ENCODE measurements around the gene MIPOL1. TPM values are rescaled to one million over a fixed set of nuclear protein-coding genes. Genes with fewer than 3 reads are reported as not detected.

MIPOL1 gene
- total and polyA plus RNA-seq, 2 of the 4 experiments (the other 2 are of a cell fraction), result 2.7 to 5.9 TPM

DNA sequence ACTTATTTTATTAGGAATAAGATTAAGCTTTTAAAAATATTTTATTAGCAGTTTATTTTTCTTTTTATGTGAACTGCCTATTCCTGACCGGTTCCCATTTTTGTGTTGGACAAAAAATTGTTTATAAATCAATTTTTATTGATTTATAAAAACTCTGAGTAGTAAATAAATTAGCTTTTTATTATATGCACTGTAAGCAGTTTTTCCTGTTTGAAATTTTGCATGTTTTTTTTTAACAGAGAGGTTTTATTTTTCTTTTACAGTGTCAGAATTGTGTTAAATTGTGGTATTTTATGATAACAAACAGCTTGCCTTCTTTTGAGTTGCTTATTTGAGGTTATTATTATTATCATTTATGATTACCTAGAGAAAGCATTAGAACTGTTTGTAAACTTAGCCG lies 329.3 kb downstream of the MIPOL1 start:
- H3K18ac ChIP-seq (ENCODE audit: low read depth, low read length), result no peak overlapping the region
- no CpG with 5 or more reads among the region's 2 CpGs for WGBS, 2 experiments (ENCODE audit: extremely low coverage in 2 of 2, insufficient read length in 1 of 2)

More for the DNA sequence above, 329.3 kb downstream of the MIPOL1 start:
- POLR2A ChIA-PET (ENCODE audit: unreplicated experiment), result no interaction called here
- Histone ChIP-seq H4K8ac (ENCODE audit: low read depth in 2 of 2, low read length in 2 of 2) (no peak overlapping the region), H3K4me3 (ENCODE audit: insufficient read depth, low read depth, low read length) (no peak overlapping the region), H3K4me1 (ENCODE audit: control insufficient read depth, insufficient read depth, low read length) (no peaks in the 10 kb centered on the region), H2BK20ac (ENCODE audit: low read depth, low read length) (no peak overlapping the region), H3K56ac (ENCODE audit: extremely low read depth, insufficient read depth, low read length) (no peak overlapping the region), H3K14ac (replicated peaks; ENCODE audit: low read depth, low read length) (no peak overlapping the region), H3K23ac (ENCODE audit: low read depth, low read length) (no peak overlapping the region), H3K9ac (ENCODE audit: low read depth, low read length) (no peak overlapping the region), H3K9me3 (ENCODE audit: control insufficient read depth, insufficient read depth, low read length) (no peaks in the 10 kb centered on the region), H2BK120ac (ENCODE audit: low read depth, low read length) (no peak overlapping the region), H2AK9ac (replicated peaks; ENCODE audit: low read depth, low read length, poor library complexity) (no peak overlapping the region), H4K5ac (ENCODE audit: low read depth, low read length) (no peak overlapping the region), H2AK5ac (ENCODE audit: low read depth, low read length) (no peak overlapping the region), H3K4me2 (ENCODE audit: low read depth, low read length) (no peak overlapping the region), H3K27me3 (ENCODE audit: control insufficient read depth, insufficient read depth, low read length) (no peaks in the 10 kb centered on the region), H2BK5ac (ENCODE audit: low read depth, low read length, poor library complexity, severe bottlenecking) (no peak overlapping the region), H4K20me1 (ENCODE audit: insufficient read depth, low read length) (no peaks in the 10 kb centered on the region), H3K27ac (ENCODE audit: insufficient read depth, low read length) (no peak overlapping the region), H3K4ac (ENCODE audit: low read depth, low read length) (no peak overlapping the region), H3K36me3 (ENCODE audit: control insufficient read depth, insufficient read depth, low read length) (no peaks in the 10 kb centered on the region), H4K91ac (ENCODE audit: insufficient read depth, low read depth, low read length) (no peak overlapping the region), H2AFZ (replicated peaks; ENCODE audit: low read length, poor library complexity) (no peak overlapping the region), H2BK15ac (ENCODE audit: low read depth, low read length) (no peak overlapping the region), H3K79me1 (ENCODE audit: low read depth in 1 of 2, low read length in 2 of 2) (no peaks in the 10 kb centered on the region), H3K9me1 (ENCODE audit: insufficient read depth, low read length) (no peaks in the 10 kb centered on the region)
- intact Hi-C loops (cut with micrococcal nuclease), result no loop called here
- no peak for ATAC-seq (ENCODE audit: low read depth)
- no peak for DNase-seq
- dilution Hi-C loops (cut with HindIII; ENCODE audit: low sequenced_read_pairs, unreplicated experiment), result no loop called here
- CTCF ChIA-PET, result no interaction called here
- in situ Hi-C loops (cut with MboI; ENCODE audit: low sequenced_read_pairs), result no loop called here
- BruUV-seq (replicated peaks), result no TSS peak
- TF ChIP-seq RFX5 (IDR thresholded peaks at IDR 0.05; ENCODE audit: low read depth, low read length) (no peak), MAFK (IDR thresholded peaks at IDR 0.05; ENCODE audit: low read depth, low read length) (peak; percentile 86)
